GM18520 (cell line): ENCODE data around the gene RALY.
"Not testable (repeated sequence)": the region's sequence is repeated elsewhere in the genome, so short reads cannot be mapped to it uniquely, and the experiment has no call there.

ENCODE experiments used
- ATAC-seq: cut with Tn5 transposase; IDR thresholded peaks from one replicate; pipeline ENCODE4 v1.9.1; 2021; ENCODE audit not compliant: unreplicated experiment

RALY gene

GRCh38 chr20:34015401-34016335 is 22.0 kb downstream of the RALY start:
- no peak for ATAC-seq

- no peak for ATAC-seq
Measured at GRCh38 chr20:34016736-34017135, 23.0 kb downstream of the RALY start.

GRCh38 chr20:34017610-34018009 is 23.9 kb downstream of the RALY start:
- ATAC-seq, result no peak

GRCh38 chr20:34018166-34018565 is 24.5 kb downstream of the RALY start:
- no peak for ATAC-seq

- peak; percentile 38 for ATAC-seq
Measured at GRCh38 chr20:34022151-34022838, 28.6 kb downstream of the RALY start.

- no peak for ATAC-seq
Measured at GRCh38 chr20:34022839-34023234, 29.1 kb downstream of the RALY start.

- no peak for ATAC-seq
Measured at GRCh38 chr20:34023937-34024722, 30.4 kb downstream of the RALY start.

GRCh38 chr20:34024723-34025351 is 31.1 kb downstream of the RALY start:
- no peak for ATAC-seq

- ATAC-seq, result not testable (repeated sequence)
Measured at GRCh38 chr20:34028013-34028412, 34.3 kb downstream of the RALY start.

- no peak for ATAC-seq
Measured at GRCh38 chr20:34029415-34029814, 35.7 kb downstream of the RALY start.

- no peak for ATAC-seq
Measured at GRCh38 chr20:34030456-34030855, 36.7 kb downstream of the RALY start.

GRCh38 chr20:34033903-34034302 is 40.2 kb downstream of the RALY start:
- ATAC-seq, result no peak

- ATAC-seq, result no peak
Measured at GRCh38 chr20:34037121-34037520, 43.4 kb downstream of the RALY start.

- no peak for ATAC-seq
Measured at GRCh38 chr20:34037767-34038166, 44.1 kb downstream of the RALY start.

GRCh38 chr20:34040300-34040995 is 46.7 kb downstream of the RALY start:
- ATAC-seq, result no peak

- ATAC-seq, result no peak
Measured at GRCh38 chr20:34041226-34041625, 47.5 kb downstream of the RALY start.

GRCh38 chr20:34042262-34042661 is 48.6 kb downstream of the RALY start:
- no peak for ATAC-seq

GRCh38 chr20:34043025-34043424 is 49.3 kb downstream of the RALY start:
- no peak for ATAC-seq

- ATAC-seq, result no peak
Measured at GRCh38 chr20:34045294-34045693, 51.6 kb downstream of the RALY start.
